NCI-H226 (cell line): ENCODE data around the gene SLC9A7.
A peak's percentile ranks its signal among the peaks of the same experiment; 100 is the strongest.

Experiments
- DNase-seq: peaks from one replicate; pipeline ENCODE4 v3.0.0-alpha.2; 2015

The SLC9A7 gene

GRCh38 chrX:46569621-46570020, 189.3 kb downstream of the SLC9A7 start:
- no peak for DNase-seq

DNA sequence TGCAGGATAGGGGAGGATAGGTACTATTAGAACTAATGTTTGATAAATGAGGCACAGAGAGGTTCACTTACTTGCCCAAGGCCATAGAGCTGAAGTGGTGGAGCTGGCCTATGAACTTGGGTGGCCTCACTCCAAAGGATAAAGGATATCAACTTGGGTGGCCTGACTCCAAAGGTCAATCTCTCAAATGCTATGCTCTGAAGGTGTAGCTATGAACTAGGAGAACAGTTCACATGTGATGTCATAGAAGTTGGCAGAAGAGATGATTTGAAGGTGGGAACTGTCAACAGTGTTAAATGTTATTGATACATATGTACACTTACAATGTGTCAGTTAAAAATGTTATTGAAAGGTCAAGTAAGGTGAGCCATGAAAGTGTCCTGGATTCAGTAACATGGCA, 191.5 kb downstream of the SLC9A7 start:
- DNase-seq: no peak

- DNase-seq: no peak
Observed at GRCh38 chrX:46561824-46562657, 196.9 kb downstream of the SLC9A7 start.

DNA sequence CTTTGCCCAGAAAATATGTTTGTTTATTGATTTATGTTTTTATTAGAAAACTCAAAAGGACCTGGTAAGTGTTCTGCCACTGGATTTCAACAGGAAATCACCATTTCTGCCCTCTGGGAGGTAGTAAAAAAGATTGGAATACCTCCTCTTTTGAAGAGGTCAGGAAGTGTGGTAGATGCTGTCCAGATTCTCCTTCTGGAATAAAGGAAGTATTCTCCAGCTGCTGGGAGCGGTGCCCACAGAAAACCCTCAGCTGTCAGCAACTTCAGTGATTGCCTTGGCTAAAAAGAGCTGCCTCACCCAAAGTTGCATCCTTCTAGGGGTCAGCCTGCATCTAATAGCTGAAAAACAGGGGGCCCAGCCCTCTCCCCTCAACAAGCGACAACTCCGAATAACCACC, 199.9 kb downstream of the SLC9A7 start:
- no peak for DNase-seq

DNA sequence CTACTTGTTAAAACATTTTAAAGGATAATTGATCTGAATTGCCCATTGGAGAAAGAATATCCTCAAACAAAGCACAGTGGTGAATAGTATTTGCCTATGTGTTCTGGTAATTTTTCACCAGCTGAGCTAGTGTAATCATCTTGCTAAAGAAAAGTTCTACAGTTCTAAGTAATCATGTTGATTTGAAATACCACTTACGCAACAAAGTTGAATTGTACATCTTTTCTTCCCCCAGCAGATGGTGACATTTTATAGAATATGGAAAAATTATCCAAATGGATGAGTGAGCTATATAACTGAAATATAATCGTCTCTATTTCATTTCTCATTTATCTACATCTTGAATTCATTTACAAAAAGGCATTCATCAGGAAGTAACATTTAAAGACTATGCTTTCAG, 204.0 kb downstream of the SLC9A7 start:
- DNase-seq: no peak

GRCh38 chrX:46553935-46554334, 205.0 kb downstream of the SLC9A7 start:
- no peak for DNase-seq

- DNase-seq: peak; percentile 84
Observed at GRCh38 chrX:46551494-46552128, 207.3 kb downstream of the SLC9A7 start.

DNA sequence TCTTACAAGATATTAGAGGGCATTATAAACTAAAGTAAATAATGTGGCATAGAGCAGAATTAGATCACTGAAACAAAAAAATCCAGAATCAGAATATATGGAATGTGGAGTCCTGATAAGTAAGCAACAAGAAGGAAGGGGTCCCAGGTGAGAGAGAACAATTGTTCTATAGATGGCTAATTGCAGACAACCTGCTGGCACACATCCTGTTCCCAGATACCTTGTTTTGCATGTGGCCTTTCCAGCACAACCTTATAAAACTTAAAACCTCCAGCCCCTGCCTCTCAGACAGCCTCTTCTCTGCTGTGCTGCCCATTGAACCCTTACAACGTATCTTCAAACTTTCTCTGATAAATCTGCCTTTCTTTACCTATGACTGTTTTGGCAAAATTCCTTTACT, 209.0 kb downstream of the SLC9A7 start:
- no peak for DNase-seq
